Transverse colon (tissue), 4 donors: ENCODE measurements around the gene SEZ6.

Source experiments
- CTCF ChIP-seq, 5 experiments: fragments of 200-600 bp in 3 of 5; fragments of 450-650 bp in 2 of 5; sonication (generic) in 3 of 5; IDR thresholded peaks; 1 replicate in 2 of 5; 2 replicates in 3 of 5; pipeline ENCODE4 v1.5.1; 2016 to 2017; ENCODE audit warnings: antibody characterized with exemption in 5 of 5, inconsistent platforms in 3 of 5, mild to moderate bottlenecking in 2 of 5, moderate library complexity in 1 of 5
- EP300 ChIP-seq: sonication (generic); formaldehyde crosslinking; IDR thresholded peaks from one replicate; pipeline ENCODE4 v1.6.1; 2017; ENCODE audit warnings: antibody characterized with exemption, low read depth
- POLR2A ChIP-seq: fragments of 450-650 bp; IDR thresholded peaks from one replicate; pipeline ENCODE4 v1.6.1; 2016; ENCODE audit warnings: antibody characterized with exemption, mild to moderate bottlenecking, moderate library complexity
- POLR2AphosphoS5 ChIP-seq, 3 donors: sonication (generic); formaldehyde crosslinking; IDR thresholded peaks; one replicate each; pipeline ENCODE4 v1.6.1; 2016; ENCODE audit warnings: antibody characterized with exemption in 3 of 3

- no peak for TF ChIP-seq CTCF (IDR thresholded peaks at IDR 0.05)
- no peak for TF ChIP-seq POLR2A
- TF ChIP-seq POLR2AphosphoS5 (IDR thresholded peaks at IDR 0.05): no peak
- TF ChIP-seq EP300: no peak
Measured at GRCh38 chr17:29032857-29033197, 27.0 kb upstream of the SEZ6 start.
